LNCAP (cell line): ENCODE data around the gene CTNNBL1.

ENCODE experiments used
- CTCF ChIP-seq: fragments of 450-650 bp; IDR thresholded peaks from 2 replicates; pipeline ENCODE4 v1.5.1; 2017; ENCODE audit warnings: mild to moderate bottlenecking

Gene CTNNBL1

GRCh38 chr20:37670351-37670791, 23.5 kb upstream of the CTNNBL1 start:
- no peak for TF ChIP-seq CTCF

- no peak for TF ChIP-seq CTCF
Observed at GRCh38 chr20:37672143-37672542, 21.7 kb upstream of the CTNNBL1 start.

- TF ChIP-seq CTCF, result no peak
Observed at GRCh38 chr20:37673444-37673843, 20.4 kb upstream of the CTNNBL1 start.

- no peak for TF ChIP-seq CTCF
Observed at GRCh38 chr20:37676440-37676839, 17.4 kb upstream of the CTNNBL1 start.

- no peak for TF ChIP-seq CTCF
Observed at GRCh38 chr20:37677969-37678861, 15.6 kb upstream of the CTNNBL1 start.

GRCh38 chr20:37680420-37680819, 13.4 kb upstream of the CTNNBL1 start:
- no peak for TF ChIP-seq CTCF

GRCh38 chr20:37681384-37682112, 12.3 kb upstream of the CTNNBL1 start:
- TF ChIP-seq CTCF, result no peak
